GM19043 (cell line): ENCODE measurements around the gene MYCBP2.
A peak's percentile ranks its signal among the peaks of the same experiment; 100 is the strongest.
"Not testable (repeated sequence)": the region's sequence is repeated elsewhere in the genome, so short reads cannot be mapped to it uniquely, and the experiment has no call there.

Experiments
- ATAC-seq: cut with Tn5 transposase; IDR thresholded peaks from one replicate; pipeline ENCODE4 v1.9.1; 2021; ENCODE audit warnings: low read depth; ENCODE audit not compliant: unreplicated experiment

The MYCBP2 gene

DNA sequence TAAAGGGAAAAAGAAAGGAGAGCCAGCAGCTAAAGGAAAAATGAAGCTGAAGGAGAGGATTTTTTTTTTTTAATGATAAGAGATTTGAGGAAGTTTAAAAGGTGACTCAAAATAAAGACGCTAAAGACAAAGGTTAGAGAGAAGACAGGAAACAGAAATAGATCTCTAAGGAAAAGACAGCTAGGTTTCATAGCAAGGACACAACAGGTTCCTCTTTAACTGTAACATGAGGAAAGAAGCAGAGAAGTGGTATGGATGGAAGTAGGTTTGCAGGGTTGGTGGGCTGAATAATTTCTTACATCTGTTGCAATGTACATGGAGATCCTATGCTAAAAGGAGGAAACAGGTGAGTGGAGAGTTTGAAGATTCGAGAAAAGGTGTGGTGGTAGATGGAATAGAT is 107.5 kb downstream of the MYCBP2 start:
- ATAC-seq: no peak

DNA sequence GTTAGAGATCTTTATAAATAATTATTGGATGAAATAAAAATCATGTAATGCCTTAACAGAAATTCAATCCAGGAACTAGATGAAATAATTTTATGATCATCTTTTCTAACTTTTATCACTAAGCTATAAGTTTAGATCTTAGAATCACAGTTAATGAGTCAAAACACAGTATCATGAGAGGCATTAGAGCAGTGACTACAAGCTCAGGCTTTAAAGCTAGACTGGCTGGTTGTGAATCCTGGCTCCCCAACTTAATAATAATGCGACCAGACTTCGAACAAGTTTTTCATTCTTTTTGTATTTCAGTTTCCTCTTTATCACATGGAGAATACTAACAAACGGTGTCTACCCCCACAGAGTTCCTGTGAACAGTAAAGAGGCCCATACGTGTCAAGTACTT is 108.6 kb downstream of the MYCBP2 start:
- no peak for ATAC-seq

DNA sequence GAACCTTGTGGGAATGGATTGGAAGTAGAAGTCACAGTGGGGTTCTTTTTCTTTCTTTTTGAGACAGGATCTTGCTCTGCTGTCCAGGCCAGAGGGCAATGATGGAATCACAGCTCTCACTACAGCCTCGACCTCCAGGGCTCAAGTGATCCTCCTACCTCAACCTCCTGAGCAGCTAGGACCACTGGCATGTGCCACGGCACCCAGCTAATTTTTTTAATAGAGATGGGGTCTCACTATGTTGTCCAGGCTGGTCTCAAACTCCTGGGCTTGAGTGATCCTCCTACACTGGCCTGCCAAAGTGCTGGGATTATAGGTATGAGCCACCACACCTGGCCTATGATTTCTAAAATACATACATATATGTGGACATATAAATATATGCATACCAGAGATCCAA is 111.4 kb downstream of the MYCBP2 start:
- ATAC-seq: no peak

DNA sequence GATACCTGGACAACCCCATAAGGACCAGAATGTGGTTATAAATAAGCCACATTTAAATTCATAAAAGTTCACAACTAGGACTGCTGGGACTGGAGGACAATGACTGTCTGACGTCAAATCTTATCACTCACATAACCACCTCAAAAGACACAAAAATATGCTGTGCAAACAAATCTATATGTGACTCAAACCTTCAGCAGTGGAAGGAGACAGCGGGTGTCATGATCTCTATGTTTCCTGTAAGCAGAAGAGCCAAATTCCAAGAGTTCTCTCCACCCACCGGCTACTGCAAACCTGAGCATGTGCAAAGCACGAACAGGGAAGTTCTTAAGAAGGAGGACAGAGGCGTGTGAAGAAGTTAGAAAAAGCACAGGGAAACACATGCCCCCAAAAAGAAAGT is 113.2 kb downstream of the MYCBP2 start:
- ATAC-seq: no peak

DNA sequence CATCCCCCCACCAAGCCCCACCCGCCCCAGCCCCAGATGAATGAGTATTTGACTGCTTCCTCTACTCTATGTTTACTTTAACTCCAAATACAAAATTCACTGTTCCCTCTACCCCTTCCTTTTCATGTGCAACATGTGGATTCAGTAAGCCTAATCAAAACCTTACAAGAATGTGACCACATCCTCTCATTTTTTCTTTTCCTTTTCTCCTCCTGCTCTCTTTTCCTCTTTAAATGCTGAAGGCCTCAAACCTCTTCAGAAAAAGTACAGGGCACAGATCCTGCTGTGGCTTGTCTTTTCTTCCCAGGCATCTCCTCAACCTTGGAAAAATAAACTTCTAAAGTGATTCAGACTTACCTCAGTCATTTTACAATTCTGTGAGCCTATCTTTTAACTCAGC is 119.0 kb downstream of the MYCBP2 start:
- no peak for ATAC-seq

DNA sequence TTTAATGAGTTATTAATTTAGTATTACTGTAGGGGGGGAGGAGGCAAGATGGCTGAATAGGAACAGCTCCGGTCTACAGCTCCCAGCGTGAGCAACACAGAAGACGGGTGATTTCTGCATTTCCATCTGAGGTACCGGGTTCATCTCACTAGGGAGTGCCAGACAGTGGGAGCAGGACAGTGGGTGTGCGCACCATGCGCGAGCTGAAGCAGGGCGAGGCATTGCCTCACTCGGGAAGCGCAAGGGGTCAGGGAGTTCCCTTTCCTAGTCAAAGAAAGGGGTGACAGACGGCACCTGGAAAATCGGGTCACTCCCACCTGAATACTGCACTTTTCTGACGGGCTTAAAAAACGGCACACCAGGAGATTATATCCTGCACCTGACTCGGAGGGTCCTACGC is 127.9 kb downstream of the MYCBP2 start:
- not testable (repeated sequence) for ATAC-seq

DNA sequence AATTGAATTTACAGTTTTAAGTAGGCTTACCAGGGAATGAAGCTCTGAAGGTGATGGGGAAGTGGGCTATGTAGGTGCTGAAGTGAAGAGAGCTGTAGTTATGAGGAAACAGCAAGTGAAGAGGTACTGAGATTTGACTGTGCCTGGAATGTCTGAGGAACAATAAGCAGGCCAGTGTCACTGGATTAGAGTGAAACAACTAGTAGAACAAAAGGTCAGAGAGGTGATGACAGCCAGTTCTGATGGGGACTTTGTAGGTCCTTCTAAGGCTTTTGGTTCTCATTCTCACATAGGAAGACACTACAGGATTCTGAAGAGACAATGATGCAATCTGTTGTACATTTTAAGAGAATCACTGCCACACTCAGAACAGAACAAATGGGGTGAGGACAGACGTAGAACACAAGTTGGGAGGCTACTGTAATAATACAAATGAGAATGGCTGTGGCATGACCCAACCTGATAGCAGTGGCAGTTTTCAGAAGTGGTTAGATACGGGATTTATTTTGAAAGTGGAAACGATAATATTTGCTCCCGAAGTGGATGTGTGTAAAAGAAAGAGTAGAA is 130.8 kb downstream of the MYCBP2 start:
- ATAC-seq: no peak

DNA sequence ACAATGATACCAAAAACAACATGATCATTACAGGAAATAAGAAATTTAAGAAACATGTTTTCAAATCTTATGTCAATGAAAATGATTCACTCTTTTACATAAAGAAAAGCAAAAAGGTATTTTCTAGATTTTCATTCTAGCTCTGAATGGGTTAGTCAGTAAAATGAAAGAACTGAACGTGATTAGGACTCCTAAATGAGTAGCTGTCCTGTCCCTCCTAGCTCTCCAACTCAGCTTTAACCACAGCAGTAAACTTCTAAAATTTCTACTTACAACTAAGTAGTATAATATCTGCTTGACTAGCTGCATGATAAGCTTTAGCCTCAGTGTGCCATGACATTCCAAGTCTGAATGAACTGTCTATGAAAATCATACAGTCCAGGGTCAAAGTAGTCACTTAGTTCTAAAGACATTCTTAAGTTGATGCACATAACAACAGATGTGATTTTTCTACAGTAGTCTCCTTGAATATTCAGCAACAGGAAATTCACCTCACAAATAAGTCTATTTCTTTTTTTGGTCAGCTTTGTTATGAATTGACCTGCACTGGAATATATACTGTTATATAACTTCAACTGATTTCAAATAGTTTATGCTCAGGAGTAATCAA is 136.4 kb downstream of the MYCBP2 start:
- ATAC-seq: no peak

DNA sequence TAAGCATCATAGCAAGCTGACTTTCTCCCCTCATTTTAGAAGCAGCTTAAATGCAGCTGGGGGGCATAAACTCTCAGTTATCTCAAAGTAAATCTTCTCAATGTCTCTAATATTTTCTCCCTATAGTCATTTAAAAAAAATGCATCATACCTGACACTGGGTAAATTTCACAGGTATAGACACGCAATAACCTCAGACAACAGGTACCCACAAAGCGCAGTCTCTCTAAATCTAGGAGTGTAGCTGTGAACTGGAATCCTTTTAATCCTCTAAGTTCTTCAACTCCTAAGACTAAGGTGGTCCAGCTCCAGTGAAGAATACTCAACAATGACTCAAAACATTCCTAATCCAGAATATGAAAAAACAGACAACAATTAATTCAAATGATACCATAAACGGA is 141.2 kb downstream of the MYCBP2 start:
- no peak for ATAC-seq

DNA sequence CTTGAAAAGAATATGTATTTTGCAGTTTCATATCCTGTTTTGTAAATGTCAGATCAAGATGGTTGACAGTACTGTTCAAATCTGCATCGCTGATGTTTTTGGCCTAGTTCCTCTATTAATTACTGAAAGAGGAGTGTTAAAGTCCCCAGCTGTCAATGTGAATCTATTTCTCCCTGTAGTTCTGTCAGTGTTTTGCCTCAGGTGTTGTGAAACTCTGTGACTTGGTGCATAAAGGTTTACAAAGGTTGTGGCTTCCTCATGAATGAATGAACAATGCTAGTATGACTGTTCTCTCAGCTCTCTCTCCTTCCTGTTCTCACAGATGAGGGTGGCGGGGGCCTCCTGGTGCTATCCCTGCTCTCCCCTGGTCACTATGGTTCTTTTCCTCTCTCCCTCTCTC is 142.4 kb downstream of the MYCBP2 start:
- peak; percentile 98 for ATAC-seq

DNA sequence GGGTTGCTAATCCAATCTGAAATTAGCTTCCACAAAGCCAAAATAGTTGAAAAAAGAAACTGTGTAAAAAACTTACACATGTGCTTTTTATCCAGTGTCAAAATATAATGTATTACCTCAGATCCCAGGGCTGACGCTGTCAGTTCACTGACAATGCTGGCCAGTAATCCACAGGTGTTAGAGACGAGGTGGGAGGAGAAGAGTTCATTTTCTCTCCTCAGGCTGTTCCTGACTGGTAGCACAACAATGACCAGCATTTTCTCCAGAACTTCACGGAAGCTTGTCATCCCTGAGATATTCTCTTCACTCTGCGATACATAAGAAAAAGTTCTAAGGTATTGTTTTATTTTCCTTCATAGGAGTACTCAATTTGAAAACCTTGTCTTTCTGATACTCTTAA is 146.9 kb downstream of the MYCBP2 start:
- ATAC-seq: no peak

DNA sequence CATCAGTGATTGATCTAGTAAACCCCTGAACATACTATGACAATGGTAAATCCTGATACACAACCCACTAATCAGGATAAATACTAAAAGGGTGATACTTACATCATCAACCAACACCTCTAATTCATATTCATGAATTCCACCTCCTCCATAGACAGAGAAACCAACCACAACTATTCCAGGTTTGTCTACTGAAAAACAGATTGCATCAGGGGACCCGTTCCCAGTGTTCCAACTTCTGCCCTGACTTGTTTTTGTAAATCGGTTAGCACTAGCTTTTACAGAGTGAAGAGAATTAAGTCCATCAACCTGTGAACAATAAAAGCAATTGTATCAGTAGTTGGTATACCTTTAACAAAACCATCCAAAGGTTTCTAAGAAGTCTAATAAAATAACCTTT is 149.2 kb downstream of the MYCBP2 start:
- ATAC-seq: no peak

DNA sequence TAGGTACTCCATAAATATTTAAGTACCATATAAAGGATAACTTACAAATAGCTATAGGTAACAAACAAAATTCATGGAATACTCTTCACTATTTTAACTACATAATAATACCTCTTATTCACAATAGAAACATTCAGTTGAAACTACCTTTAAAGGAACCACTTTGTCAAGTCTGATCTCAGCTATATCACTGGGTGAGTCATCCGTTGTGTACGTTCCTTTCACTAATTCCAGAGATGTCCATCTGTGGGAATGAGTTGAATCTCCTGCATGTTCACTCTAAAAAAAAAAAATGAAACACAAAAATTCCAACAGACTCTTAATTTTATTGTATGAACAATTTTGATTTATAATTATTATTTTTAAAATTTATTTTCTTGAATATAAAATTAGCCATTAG is 150.5 kb downstream of the MYCBP2 start:
- no peak for ATAC-seq

DNA sequence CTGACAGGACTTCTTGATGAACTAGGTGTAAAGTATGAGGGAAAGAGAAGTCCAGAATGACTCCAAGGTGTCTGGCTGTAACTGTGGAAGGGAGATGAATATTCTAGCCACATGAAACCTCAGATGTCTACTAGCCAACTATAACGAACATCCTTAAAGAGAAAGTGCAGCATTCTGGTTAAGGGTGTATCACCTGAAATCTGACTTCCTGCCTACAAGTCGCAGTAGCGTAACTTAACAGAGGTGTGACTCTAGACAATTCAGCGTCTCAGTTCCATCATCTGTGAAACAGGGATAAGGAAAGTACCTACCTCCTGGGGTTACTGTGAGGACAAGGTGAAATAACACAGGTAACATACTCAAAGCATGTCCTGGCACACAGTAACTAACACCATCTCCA is 154.2 kb downstream of the MYCBP2 start:
- no peak for ATAC-seq

DNA sequence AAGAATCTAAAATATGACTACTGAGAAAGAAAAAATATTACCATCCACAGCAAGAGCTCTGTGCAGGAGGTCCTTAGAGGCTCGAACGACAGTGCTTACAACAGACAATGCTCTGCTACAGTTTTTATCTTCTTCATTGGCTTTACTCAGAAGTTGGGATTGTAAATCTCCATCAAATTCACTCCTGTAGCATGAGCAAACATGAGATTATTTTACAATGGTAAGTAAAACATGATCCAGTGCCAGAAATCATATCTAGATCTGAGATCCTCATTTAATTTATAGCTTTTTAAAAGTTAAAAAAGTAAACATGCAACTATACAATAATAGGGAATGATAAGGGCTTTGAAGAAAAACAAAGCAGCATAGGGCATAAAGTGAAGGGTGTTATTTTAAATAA is 155.4 kb downstream of the MYCBP2 start:
- no peak for ATAC-seq

DNA sequence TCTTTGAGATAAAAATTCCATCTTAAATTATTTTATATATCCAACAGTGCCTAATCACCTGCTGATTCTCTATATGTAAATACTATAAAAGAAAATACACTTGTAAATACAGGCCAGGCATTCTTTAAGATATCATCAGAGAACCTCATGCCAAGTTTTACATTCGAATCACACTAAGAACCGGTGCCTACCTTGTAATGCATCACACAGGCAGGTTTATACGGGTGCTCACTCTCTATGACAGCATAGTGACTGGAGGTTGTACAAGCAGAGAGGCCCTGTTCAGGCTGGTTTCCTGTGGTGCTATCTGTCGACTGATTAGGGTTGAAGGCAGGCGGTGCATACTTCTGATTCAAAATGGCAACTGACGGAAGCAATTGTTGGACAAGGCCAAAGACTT is 158.7 kb downstream of the MYCBP2 start:
- no peak for ATAC-seq

DNA sequence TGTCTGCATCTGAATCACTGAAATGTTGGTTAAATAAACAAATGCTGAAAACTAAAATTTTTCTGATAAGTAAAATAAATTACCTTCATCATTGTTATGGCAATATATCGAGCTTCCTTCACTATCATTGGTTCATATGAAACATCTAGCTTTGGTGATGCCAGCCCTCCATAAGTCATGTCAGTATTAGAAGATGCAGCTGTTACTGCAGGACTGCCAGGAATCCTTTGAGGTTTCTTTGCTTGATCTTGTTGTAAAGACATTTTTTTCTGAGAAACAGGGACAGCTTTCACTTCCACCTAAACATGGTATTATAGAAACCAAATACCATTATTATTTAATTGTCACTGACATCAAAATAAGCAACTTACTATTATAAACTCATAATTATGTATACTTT is 176.2 kb downstream of the MYCBP2 start:
- ATAC-seq: no peak

DNA sequence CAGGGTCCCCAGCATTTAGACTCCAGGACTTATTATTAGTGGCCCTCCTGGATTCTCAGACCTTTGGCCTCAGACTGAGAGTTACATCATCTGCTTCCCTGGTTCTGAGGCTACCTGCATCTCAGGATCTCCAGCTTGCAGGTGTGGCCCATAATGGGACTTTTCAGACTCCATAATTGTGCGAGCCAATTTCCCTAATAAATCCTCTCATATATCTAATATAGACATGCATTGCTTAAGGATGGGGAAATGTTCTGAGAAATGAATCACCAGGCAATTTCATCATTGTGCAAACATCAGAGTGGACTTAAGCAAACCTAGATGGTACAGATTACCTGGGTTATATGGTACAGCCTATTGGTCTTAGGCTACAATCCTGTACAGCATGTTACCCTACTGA is 183.5 kb downstream of the MYCBP2 start:
- ATAC-seq: no peak

DNA sequence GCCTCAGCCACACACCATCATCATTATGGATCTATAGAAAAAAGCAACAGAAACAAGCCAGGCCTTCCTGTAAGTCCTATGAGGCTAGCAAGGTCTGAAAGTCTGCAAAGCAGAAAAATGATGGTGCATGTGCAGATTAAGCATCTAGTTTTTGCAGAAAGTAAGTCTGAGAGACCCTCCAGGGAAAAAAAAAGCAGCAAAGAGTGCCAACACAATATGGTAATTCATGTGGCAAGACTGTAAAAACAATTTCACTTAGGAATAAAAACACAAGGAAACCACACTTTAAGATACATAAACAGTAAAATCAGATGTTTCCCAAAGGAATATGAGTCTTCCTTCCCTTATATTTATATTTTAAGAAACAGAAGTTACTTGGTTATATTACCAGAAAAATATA is 187.6 kb downstream of the MYCBP2 start:
- no peak for ATAC-seq

DNA sequence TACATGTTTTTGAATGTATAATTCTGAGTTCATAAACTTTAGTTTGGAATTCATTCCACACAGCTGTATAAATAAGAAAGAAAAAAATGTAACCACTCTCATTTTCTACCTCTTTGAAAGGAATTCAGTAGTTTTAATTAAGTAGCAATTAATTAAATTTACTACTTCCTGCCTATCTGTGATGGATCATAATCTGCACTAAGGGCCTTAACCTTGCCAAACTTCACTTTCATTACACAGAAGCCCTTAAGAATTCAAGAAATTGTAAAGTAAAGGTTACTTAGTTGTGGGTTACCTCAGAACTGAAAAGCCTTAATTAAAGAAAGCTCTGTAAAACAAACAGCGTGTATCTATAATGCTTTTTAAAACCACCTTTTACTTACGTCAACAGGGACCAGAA is 188.1 kb downstream of the MYCBP2 start:
- no peak for ATAC-seq

DNA sequence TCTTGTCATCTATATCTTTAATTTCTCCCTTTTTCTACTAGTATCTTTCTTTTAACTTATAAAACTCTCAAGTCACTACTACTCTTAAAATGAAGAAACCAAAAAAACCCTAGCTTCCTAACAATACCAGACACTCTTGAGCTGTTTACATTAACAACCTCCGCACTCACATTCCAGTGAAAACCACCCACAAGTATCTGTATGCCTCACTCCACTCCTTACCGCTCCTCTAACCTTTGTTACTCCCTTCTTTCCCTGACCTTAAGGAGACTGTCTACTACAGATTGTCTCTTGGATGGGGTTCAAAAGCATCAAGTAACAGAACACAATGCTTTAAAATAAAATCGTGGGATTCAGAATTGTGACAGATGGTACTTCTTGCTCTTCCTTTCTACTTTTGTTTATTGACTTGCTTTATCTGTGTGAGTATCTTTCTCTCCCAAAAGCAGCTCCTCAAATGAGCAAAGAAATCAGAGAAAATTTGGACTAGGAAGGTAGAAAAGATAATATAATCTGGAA is 189.9 kb downstream of the MYCBP2 start:
- ATAC-seq: no peak

DNA sequence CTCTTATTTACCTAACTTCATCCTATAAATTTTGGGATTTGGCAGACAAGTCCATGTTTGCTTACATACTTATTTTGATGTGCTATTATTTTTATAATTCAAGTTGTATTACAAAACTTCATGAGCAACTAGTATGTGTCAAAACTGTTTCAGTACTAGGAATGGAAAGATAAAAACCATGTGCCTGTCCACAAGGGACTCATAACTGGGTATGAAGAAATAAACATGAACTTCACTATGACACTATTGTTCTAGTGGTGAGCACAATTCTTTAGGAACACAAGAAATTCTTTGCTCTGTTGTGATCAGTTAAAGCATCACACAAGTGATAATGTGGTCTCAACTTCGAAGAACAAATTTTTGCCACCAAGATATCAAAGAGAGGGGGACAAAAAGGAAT is 202.5 kb downstream of the MYCBP2 start:
- no peak for ATAC-seq

DNA sequence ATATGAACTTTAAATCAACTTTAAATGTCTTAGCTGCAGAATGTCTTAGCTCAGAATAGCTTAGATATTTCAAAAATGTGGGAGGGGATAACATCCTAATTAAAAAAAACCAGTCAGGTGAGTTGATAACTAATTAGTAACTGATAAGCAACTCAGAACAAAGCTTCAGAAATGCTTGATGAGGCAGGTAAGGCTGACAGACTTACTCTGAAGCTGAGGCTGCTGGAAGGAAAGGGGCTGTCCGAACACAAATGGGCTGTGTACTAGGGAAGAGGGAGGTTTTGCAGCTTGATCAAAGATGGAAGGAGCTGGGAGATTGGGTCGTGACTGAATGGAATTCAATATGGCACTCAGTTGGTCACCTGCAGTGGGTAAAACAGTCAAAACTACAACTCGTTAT is 208.8 kb downstream of the MYCBP2 start:
- ATAC-seq: no peak
